ENCODE data around the gene RAB7B.

DNA sequence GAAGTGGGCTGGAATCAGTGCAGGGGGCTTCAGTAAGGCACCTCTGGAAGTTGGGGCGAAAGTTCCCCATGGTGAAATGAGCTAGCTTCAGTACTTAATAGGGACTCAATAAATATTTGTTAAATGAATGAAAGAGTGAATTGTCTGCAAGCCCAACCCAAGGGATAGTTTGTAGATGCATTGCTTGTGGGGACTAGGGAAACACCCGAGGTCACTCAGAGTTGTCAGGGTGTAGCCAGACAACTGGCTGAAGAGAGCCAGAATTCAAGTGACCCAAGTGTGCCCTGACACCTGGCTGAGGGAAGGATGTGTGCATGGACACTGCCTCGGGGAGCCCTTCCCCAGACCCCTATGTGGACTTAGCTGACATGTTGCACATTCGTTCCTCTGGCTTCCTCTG lies 58.7 kb downstream of the RAB7B start:
- TF ChIP-seq, protein P1, sequence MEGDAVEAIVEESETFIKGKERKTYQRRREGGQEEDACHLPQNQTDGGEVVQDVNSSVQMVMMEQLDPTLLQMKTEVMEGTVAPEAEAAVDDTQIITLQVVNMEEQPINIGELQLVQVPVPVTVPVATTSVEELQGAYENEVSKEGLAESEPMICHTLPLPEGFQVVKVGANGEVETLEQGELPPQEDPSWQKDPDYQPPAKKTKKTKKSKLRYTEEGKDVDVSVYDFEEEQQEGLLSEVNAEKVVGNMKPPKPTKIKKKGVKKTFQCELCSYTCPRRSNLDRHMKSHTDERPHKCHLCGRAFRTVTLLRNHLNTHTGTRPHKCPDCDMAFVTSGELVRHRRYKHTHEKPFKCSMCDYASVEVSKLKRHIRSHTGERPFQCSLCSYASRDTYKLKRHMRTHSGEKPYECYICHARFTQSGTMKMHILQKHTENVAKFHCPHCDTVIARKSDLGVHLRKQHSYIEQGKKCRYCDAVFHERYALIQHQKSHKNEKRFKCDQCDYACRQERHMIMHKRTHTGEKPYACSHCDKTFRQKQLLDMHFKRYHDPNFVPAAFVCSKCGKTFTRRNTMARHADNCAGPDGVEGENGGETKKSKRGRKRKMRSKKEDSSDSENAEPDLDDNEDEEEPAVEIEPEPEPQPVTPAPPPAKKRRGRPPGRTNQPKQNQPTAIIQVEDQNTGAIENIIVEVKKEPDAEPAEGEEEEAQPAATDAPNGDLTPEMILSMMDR (IDR thresholded peaks at IDR 0.05) = no peak
- no peak for TF ChIP-seq EP300 (IDR thresholded peaks at IDR 0.05)
